ENCODE measurements around the gene GPRC5B.

GPRC5B gene

DNA sequence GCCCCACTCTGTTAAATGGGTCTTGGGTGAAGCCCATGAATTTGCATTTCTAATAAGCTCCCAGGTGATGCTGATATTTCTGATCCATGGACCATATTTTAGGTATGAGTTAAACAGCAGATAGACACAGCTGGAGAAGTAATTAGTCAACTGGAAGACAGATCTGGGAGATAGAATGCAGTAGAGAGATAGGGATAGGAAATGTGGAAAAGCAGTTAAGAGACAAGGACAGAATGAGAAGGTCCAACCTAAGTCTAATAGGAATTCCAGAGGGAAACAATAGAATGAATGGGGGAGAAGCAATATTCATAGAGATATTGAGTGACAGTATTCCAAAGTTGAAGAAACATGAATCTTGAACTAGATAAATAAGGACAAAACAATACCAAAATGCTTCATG, 71.7 kb downstream of the GPRC5B start:
- DNase-seq = no peak
- no peaks in the 10 kb centered on the region for H3K4me1 Mint-ChIP-seq
- no peaks in the 10 kb centered on the region for H3K27me3 Mint-ChIP-seq (ENCODE audit: low read depth, poor library complexity)
- no peak overlapping the region for H3K27ac Mint-ChIP-seq
- H3K4me3 Mint-ChIP-seq = no peak overlapping the region
- TF ChIP-seq, protein P1, sequence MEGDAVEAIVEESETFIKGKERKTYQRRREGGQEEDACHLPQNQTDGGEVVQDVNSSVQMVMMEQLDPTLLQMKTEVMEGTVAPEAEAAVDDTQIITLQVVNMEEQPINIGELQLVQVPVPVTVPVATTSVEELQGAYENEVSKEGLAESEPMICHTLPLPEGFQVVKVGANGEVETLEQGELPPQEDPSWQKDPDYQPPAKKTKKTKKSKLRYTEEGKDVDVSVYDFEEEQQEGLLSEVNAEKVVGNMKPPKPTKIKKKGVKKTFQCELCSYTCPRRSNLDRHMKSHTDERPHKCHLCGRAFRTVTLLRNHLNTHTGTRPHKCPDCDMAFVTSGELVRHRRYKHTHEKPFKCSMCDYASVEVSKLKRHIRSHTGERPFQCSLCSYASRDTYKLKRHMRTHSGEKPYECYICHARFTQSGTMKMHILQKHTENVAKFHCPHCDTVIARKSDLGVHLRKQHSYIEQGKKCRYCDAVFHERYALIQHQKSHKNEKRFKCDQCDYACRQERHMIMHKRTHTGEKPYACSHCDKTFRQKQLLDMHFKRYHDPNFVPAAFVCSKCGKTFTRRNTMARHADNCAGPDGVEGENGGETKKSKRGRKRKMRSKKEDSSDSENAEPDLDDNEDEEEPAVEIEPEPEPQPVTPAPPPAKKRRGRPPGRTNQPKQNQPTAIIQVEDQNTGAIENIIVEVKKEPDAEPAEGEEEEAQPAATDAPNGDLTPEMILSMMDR (IDR thresholded peaks at IDR 0.05) = no peak
- H3K9me3 Mint-ChIP-seq = peaks cover 22% of the 10 kb centered on the region
- H3K36me3 Mint-ChIP-seq (ENCODE audit: low read depth) = peaks cover 24% of the 10 kb centered on the region

- Mint-ChIP-seq H3K9me3 (peaks cover 28% of the 10 kb centered on the region), H3K4me1 (no peaks in the 10 kb centered on the region), H3K27me3 (ENCODE audit: low read depth, poor library complexity) (peaks cover under 1% of the 10 kb centered on the region), H3K4me3 (no peak overlapping the region), H3K36me3 (ENCODE audit: low read depth) (peaks cover 30% of the 10 kb centered on the region), H3K27ac (no peak overlapping the region)
- TF ChIP-seq, protein P1 (IDR thresholded peaks at IDR 0.05) = no peak
- DNase-seq = no peak
These were observed 73.6 kb downstream of the GPRC5B start for GRCh38 chr16:19810817-19811731.

DNA sequence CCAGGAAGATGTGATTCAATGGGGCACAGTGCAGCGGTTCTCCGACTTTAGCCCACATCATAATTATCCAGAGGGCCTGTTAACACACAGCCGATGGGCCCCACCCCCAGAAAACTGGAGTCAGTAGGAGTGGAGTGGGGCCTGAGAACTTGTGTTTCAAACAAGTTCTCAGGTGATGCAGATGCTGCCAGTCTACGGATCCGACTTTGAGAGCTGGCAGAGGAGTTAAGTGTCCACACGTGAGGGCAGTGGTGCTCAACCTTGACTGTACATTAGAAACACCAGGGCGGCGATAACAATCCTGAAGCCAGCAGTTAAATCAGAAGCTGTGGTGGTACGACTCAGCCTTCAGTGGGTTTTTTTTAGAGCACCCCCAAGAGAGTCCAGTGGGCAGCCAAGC, 75.0 kb downstream of the GPRC5B start:
- H3K4me1 Mint-ChIP-seq = peaks cover 6% of the 10 kb centered on the region
- TF ChIP-seq, protein P1 (IDR thresholded peaks at IDR 0.05) = no peak
- peaks cover 3% of the 10 kb centered on the region for H3K27me3 Mint-ChIP-seq (ENCODE audit: low read depth, poor library complexity)
- DNase-seq = no peak
- H3K9me3 Mint-ChIP-seq = peaks cover 42% of the 10 kb centered on the region
- H3K36me3 Mint-ChIP-seq (ENCODE audit: low read depth) = peaks cover 44% of the 10 kb centered on the region
- no peak overlapping the region for H3K27ac Mint-ChIP-seq
- H3K4me3 Mint-ChIP-seq = no peak overlapping the region

DNA sequence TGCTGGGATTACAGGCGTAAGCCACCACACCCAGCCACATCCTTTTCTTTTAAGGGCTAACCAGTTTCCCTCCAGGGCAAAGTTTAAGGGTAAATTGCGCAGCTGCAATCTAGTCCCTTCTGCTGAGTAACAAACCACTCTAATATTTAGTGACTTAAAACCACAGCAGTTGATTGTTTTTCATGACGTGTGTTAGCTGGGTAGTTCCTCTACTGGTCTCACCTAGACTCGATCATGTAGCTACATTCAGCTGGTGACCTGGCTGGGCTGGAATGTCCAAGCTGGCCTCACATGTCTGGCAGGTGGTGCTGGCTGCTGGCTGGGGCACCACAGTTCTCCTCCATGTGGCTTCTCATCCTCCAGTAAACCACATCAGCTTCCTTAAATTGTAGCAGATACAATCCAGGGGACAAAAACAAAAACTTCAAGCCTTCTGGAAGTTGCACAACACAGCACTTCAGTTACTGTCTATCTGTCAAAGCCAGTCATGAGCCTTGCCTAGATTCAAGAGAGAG, 75.5 kb downstream of the GPRC5B start:
- no peak overlapping the region for H3K27ac Mint-ChIP-seq
- TF ChIP-seq, protein P1 (IDR thresholded peaks at IDR 0.05) = no peak
- no peak for DNase-seq
- H3K4me1 Mint-ChIP-seq = peaks cover 8% of the 10 kb centered on the region
- peaks cover 3% of the 10 kb centered on the region for H3K27me3 Mint-ChIP-seq (ENCODE audit: low read depth, poor library complexity)
- H3K36me3 Mint-ChIP-seq (ENCODE audit: low read depth) = peaks cover 43% of the 10 kb centered on the region
- H3K9me3 Mint-ChIP-seq = peaks cover 40% of the 10 kb centered on the region
- no peak overlapping the region for H3K4me3 Mint-ChIP-seq

GRCh38 chr16:19808061-19808641, 76.5 kb downstream of the GPRC5B start:
- peaks cover 3% of the 10 kb centered on the region for H3K27me3 Mint-ChIP-seq (ENCODE audit: low read depth, poor library complexity)
- peaks cover 37% of the 10 kb centered on the region for H3K36me3 Mint-ChIP-seq (ENCODE audit: low read depth)
- DNase-seq = no peak
- H3K4me3 Mint-ChIP-seq = no peak overlapping the region
- H3K4me1 Mint-ChIP-seq = peaks cover 8% of the 10 kb centered on the region
- H3K9me3 Mint-ChIP-seq = peaks cover 34% of the 10 kb centered on the region
- no peak overlapping the region for H3K27ac Mint-ChIP-seq
- TF ChIP-seq, protein P1 (IDR thresholded peaks at IDR 0.05) = no peak
